Fibroblast of mammary gland (primary cell): Measurements from ENCODE around the gene PTPRD.

Experiments
- DNase-seq: peaks from one replicate; pipeline ENCODE4 v3.0.0-alpha.2; 2010; ENCODE audit warnings: low read depth
- H3K4me3 ChIP-seq: 2 replicates; pipeline ENCODE4 v1.5.1; 2011; ENCODE audit warnings: low read depth, mild to moderate bottlenecking, low read length, moderate library complexity; ENCODE audit not compliant: control insufficient read depth
- TF ChIP-seq, protein P1 (sequence below): conservative IDR thresholded peaks from 2 replicates; pipeline ENCODE4 v1.5.1; 2011; ENCODE audit warnings: low read depth, low read length, inconsistent platforms; ENCODE audit not compliant: control insufficient read depth, insufficient read depth

The PTPRD gene

GRCh38 chr9:8332331-8332650, 2280.5 kb downstream of the PTPRD start:
- H3K4me3 ChIP-seq: no peak overlapping the region
- DNase-seq: no peak
- TF ChIP-seq, protein P1, sequence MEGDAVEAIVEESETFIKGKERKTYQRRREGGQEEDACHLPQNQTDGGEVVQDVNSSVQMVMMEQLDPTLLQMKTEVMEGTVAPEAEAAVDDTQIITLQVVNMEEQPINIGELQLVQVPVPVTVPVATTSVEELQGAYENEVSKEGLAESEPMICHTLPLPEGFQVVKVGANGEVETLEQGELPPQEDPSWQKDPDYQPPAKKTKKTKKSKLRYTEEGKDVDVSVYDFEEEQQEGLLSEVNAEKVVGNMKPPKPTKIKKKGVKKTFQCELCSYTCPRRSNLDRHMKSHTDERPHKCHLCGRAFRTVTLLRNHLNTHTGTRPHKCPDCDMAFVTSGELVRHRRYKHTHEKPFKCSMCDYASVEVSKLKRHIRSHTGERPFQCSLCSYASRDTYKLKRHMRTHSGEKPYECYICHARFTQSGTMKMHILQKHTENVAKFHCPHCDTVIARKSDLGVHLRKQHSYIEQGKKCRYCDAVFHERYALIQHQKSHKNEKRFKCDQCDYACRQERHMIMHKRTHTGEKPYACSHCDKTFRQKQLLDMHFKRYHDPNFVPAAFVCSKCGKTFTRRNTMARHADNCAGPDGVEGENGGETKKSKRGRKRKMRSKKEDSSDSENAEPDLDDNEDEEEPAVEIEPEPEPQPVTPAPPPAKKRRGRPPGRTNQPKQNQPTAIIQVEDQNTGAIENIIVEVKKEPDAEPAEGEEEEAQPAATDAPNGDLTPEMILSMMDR: no peak

DNA sequence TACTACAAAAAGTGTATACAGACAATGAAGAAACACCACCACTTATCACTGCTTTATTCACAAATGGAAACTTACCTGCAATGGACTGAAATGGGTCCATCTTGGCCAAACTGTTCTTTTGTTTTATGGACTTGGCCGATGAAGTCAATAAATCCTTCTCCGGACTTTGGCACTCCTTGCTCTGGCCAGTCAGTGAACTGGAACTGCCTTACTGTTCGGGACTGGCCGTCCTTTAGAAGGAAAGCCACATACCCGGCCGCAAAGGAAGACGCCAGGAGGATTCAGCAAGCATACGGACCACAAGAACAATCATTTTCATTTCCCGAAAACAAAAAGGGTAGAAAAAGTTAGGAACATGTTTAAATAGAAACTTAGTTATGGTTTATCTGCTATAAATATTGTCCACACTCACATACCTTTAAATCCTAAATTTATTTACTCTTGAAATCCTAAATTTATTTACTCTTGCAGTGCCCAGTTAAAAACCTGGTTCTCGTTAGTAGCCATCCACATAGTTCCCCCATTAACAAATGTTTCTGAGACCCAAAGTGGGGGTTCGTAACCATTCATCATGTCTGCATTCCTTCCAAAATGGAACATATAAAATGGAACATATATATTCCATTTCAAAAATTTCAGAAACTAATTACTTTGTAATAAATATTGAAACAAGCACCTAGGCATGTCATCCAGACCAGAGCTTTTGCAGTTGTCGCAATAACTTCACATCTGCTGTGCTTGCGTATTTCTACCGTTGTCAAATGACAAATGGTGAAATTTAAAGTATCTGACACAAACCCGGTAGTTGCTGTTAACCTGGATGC, 2281.1 kb downstream of the PTPRD start:
- no peak overlapping the region for H3K4me3 ChIP-seq
- peak; percentile 15 for DNase-seq
- TF ChIP-seq, protein P1: no peak

DNA sequence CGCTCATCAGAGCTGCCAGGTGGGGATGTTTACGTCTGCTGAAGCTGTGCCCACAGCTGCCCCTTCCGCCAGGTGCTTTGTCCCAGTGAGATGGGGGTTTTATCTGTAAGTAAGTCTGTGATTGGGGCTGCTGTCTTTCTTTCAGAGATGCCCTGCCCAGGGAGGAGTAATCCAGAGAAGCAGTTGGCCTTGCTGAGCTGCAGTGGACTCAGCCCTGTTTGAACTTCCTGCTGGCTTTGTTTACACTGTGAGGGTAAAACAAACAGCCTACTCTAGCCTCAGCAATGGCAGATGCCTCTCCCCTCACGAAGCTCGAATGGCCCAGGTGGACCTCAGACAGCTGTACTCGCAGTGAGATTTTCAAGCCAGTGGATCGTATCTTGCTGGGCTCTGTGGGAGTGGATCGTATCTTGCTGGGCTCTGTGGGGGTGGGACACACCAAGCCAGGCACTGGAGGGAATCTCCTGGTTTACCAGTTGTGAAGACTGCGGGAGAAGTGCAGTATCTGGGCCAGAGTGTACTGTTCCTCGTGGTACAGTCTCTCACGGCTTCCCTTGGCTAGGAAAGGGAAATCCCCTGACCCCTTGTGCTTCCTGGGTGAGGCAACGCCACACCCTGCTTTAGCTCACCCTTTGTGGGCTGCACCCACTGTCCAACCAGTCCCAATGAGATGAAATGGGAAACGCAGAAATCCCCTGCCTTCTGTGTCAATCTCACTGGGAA, 2283.1 kb downstream of the PTPRD start:
- DNase-seq: no peak
- no peak overlapping the region for H3K4me3 ChIP-seq
- TF ChIP-seq, protein P1: no peak

DNA sequence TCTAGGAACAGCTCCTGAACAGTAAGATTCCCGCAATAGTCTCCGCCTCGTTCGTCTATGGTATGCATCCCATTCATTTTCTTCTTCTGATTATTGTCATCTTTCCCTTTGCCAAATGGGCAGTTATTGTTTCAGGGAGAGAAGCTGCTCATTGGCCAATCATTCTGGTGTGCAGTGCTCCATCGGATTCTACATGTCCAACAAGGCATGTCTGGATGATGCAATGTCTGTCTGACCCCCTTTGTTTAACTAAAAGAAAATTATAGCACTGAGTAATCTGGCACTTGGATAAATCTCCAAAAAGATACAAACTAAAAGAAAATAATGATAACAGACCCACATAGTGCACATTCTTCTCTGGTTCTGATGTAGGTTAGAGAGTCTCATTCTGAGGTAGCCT, 2297.6 kb downstream of the PTPRD start:
- TF ChIP-seq, protein P1: no peak
- no peak overlapping the region for H3K4me3 ChIP-seq
- peak; percentile 13 for DNase-seq

GRCh38 chr9:8309258-8309657, 2303.5 kb downstream of the PTPRD start:
- no peak for DNase-seq
- H3K4me3 ChIP-seq: no peak overlapping the region
- TF ChIP-seq, protein P1: no peak

DNA sequence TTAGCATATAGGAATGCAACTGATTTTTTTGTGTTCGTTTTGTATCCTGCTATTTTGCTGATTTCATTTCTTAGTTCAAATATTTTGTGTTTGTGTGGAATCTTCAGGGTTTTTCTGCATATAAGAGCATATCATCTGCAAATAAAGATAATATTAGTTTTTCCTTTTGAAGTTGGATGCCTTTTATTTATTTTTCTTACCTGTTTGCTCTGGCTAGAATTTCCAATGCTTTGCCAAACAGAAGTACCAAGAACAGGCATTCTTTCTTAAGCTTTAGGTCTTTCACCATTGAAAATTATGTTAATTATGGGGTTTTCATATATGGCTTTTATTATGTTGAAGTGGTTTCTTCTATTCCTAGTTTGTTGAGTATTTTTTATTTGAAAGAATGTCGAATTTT, 2308.1 kb downstream of the PTPRD start:
- DNase-seq: no peak
- H3K4me3 ChIP-seq: no peak overlapping the region

More for the DNA sequence above, 2308.1 kb downstream of the PTPRD start:
- TF ChIP-seq, protein P1: no peak
